WTC11 (cell line): ENCODE data around the gene UBFD1. TPM values are rescaled to one million over a fixed set of nuclear protein-coding genes. Genes with fewer than 3 reads are reported as not detected.

Experiments used
- ATAC-seq: fragments of 200-7000 bp; cut with Tn5 transposase; 2 replicates; pipeline ENCODE4 v1.10.0; 2021; ENCODE audit warnings: mild to moderate bottlenecking, moderate library complexity
- CTCF ChIA-PET: fragments of 300-600 bp; sonication (Branson Sonifier 250); formaldehyde crosslinking; loops from one replicate; lab custom pipeline; 2021; ENCODE audit warnings: antibody characterized with exemption; lab: Charles Lee
- POLR2A ChIA-PET: fragments of 350-600 bp; sonication (Branson Sonifier 250); formaldehyde crosslinking; loops from one replicate; lab custom pipeline; 2021; ENCODE audit warnings: antibody characterized with exemption; lab: Charles Lee
- DNase-seq: peaks from one replicate; pipeline ENCODE4 v3.0.0; 2021; ENCODE audit warnings: low spot score
- H3K27ac Mint-ChIP-seq: 2 replicates; pipeline ENCODE4 v1.8.0; 2021; ENCODE audit warnings: mixed read lengths
- H3K27me3 Mint-ChIP-seq: 2 replicates; pipeline ENCODE4 v1.8.0; 2021; ENCODE audit warnings: low read depth, mild to moderate bottlenecking, moderate library complexity, mixed read lengths
- H3K36me3 Mint-ChIP-seq: 2 replicates; pipeline ENCODE4 v1.8.0; 2021; ENCODE audit warnings: mixed read lengths
- H3K4me1 Mint-ChIP-seq: 2 replicates; pipeline ENCODE4 v1.8.0; 2022; ENCODE audit warnings: mixed read lengths
- H3K4me3 Mint-ChIP-seq: 2 replicates; pipeline ENCODE4 v1.8.0; 2021; ENCODE audit warnings: mild to moderate bottlenecking, moderate library complexity, mixed read lengths
- H3K9me3 Mint-ChIP-seq: 2 replicates; pipeline ENCODE4 v1.8.0; 2021; ENCODE audit warnings: mixed read lengths
- CREM ChIP-seq: sonication (generic); formaldehyde crosslinking; IDR thresholded peaks from 2 replicates; pipeline ENCODE4 v1.8.1; 2022; ENCODE audit warnings: mild to moderate bottlenecking, missing genetic modification reagents, moderate library complexity
- CTCF ChIP-seq: fragments of 200-600 bp; IDR thresholded peaks from 2 replicates; pipeline ENCODE4 v1.8.0; 2022; ENCODE audit warnings: antibody characterized with exemption
- ESRRA ChIP-seq: sonication (generic); formaldehyde crosslinking; IDR thresholded peaks from 2 replicates; pipeline ENCODE4 v1.8.1; 2022; ENCODE audit warnings: mild to moderate bottlenecking, missing genetic modification reagents, borderline replicate concordance
- FOXK1 ChIP-seq: sonication (generic); formaldehyde crosslinking; IDR thresholded peaks from 2 replicates; pipeline ENCODE4 v1.8.0; 2022; ENCODE audit warnings: mild to moderate bottlenecking, moderate library complexity, missing genetic modification reagents
- GRHL2 ChIP-seq: fragments of 250-450 bp; sonication (Bioruptor Pico); IDR thresholded peaks from 2 replicates; pipeline ENCODE4 v1.8.0; 2022; ENCODE audit warnings: mild to moderate bottlenecking, moderate library complexity; ENCODE audit not compliant: insufficient replicate concordance, severe bottlenecking
- GTF2I ChIP-seq: fragments of 250-450 bp; sonication (Bioruptor Pico); conservative IDR thresholded peaks from 2 replicates; pipeline ENCODE4 v1.4.0; 2021; ENCODE audit warnings: mild to moderate bottlenecking
- HMGA2 ChIP-seq: fragments of 250-450 bp; sonication (Bioruptor Pico); IDR thresholded peaks from 2 replicates; pipeline ENCODE4 v1.4.0; 2021; ENCODE audit warnings: mild to moderate bottlenecking, moderate library complexity
- HMGXB4 ChIP-seq: sonication (generic); formaldehyde crosslinking; IDR thresholded peaks from 2 replicates; pipeline ENCODE4 v1.8.1; 2023; ENCODE audit warnings: mild to moderate bottlenecking, moderate library complexity, missing genetic modification reagents
- IRF1 ChIP-seq: sonication (generic); formaldehyde crosslinking; IDR thresholded peaks from 2 replicates; pipeline ENCODE4 v1.8.0; 2023; ENCODE audit warnings: missing genetic modification reagents
- IRF2 ChIP-seq: sonication (generic); formaldehyde crosslinking; IDR thresholded peaks from 2 replicates; pipeline ENCODE4 v1.8.0; 2022; ENCODE audit warnings: low read depth, missing genetic modification reagents, borderline replicate concordance
- JAZF1 ChIP-seq: fragments of 250-450 bp; sonication (Bioruptor Pico); IDR thresholded peaks from 2 replicates; pipeline ENCODE4 v1.9.0; 2021; ENCODE audit warnings: moderate library complexity, mild to moderate bottlenecking, inconsistent platforms
- MXD4 ChIP-seq: fragments of 250-450 bp; sonication (Bioruptor Pico); IDR thresholded peaks from 2 replicates; pipeline ENCODE4 v1.8.0; 2021; ENCODE audit warnings: mild to moderate bottlenecking, moderate library complexity, borderline replicate concordance
- NFE2L1 ChIP-seq: sonication (generic); formaldehyde crosslinking; IDR thresholded peaks from 2 replicates; pipeline ENCODE4 v1.8.1; 2023; ENCODE audit warnings: missing genetic modification reagents
- OVOL2 ChIP-seq: fragments of 250-450 bp; sonication (Bioruptor Pico); IDR thresholded peaks from 2 replicates; pipeline ENCODE4 v1.9.0; 2021; ENCODE audit warnings: mild to moderate bottlenecking, borderline replicate concordance
- SOX15 ChIP-seq: fragments of 250-450 bp; sonication (Bioruptor Pico); IDR thresholded peaks from 2 replicates; pipeline ENCODE4 v1.9.0; 2021; ENCODE audit warnings: mild to moderate bottlenecking
- ZBTB21 ChIP-seq: sonication (generic); formaldehyde crosslinking; IDR thresholded peaks from 2 replicates; pipeline ENCODE4 v1.8.1; 2023; ENCODE audit warnings: mild to moderate bottlenecking, missing genetic modification reagents, borderline replicate concordance
- ZNF219 ChIP-seq: sonication (generic); formaldehyde crosslinking; IDR thresholded peaks from 2 replicates; pipeline ENCODE4 v1.8.0; 2023; ENCODE audit warnings: missing genetic modification reagents, mild to moderate bottlenecking, borderline replicate concordance
- ZNF232 ChIP-seq: sonication (generic); formaldehyde crosslinking; IDR thresholded peaks from 2 replicates; pipeline ENCODE4 v1.8.0; 2022; ENCODE audit warnings: mild to moderate bottlenecking, missing genetic modification reagents
- ZNF416 ChIP-seq: fragments of 250-450 bp; sonication (Bioruptor Pico); IDR thresholded peaks from 2 replicates; pipeline ENCODE4 v1.9.0; 2021; ENCODE audit warnings: mild to moderate bottlenecking, inconsistent platforms
- total RNA-seq: library from RNA; stranded (reverse); gene quantifications from 3 replicates; pipeline ENCODE4 v1.2.3, GENCODE V29; 2021
- TF ChIP-seq, protein P1 (sequence below): fragments of 250-450 bp; sonication (Bioruptor Pico); IDR thresholded peaks from 2 replicates; pipeline ENCODE4 v2.1.2; 2022; ENCODE audit warnings: mild to moderate bottlenecking, moderate library complexity
- TF ChIP-seq, protein P2 (sequence below): sonication (generic); formaldehyde crosslinking; IDR thresholded peaks from 2 replicates; pipeline ENCODE4 v1.8.0; 2023; ENCODE audit warnings: mild to moderate bottlenecking, missing genetic modification reagents
- TF ChIP-seq, protein P3 (sequence below): sonication (generic); formaldehyde crosslinking; IDR thresholded peaks from 2 replicates; pipeline ENCODE4 v1.8.1; 2022; ENCODE audit warnings: missing genetic modification reagents, borderline replicate concordance

UBFD1 gene
- total RNA-seq, 1 experiment from 2014 or later, result 128 TPM

DNA sequence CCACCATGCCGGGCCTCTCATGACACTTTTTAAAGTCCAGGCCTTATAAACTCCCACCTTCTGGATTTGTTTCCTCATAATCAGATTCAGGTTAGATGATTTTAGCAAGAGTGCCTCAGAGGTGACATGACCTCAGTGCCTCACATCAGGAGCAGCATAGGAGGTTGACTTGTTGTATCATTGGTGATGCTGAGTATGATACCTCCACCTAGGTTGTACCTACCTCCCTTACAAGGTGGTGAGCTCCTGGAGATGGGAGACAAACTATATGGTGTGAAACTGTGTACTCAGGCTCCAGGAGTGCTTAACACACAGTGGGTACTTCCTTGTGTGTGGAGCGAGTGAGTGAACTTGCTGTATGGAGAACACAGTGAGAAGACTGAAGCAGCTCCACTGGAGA, 20.0 kb downstream of the UBFD1 start:
- ATAC-seq (no peak), DNase-seq (no peak)
- no peaks in the 10 kb centered on the region for H3K9me3 Mint-ChIP-seq
- ChIA-PET POLR2A (no interaction called here), CTCF (interaction anchor here (1.1 to 1.9 kb wide), 2 partner anchors 19 to 20 kb away, joined by 3 to 4 read pairs; partner anchors contain the start of genes EARS2, NDUFAB1 and UBFD1)
- no peak overlapping the region for H3K4me3 Mint-ChIP-seq
- TF ChIP-seq ZNF219 (CRISPR knock-in tag) (no peak), SOX15 (no peak), CREM (CRISPR knock-in tag) (no peak), OVOL2 (CRISPR knock-in tag) (no peak), GTF2I (CRISPR knock-in tag) (no peak), ESRRA (CRISPR knock-in tag) (no peak), ZBTB21 (CRISPR knock-in tag) (no peak), FOXK1 (CRISPR knock-in tag) (no peak), CTCF (no peak), NFE2L1 (CRISPR knock-in tag) (no peak), ZNF416 (CRISPR knock-in tag) (no peak), IRF2 (no peak)
- TF ChIP-seq, protein P1, sequence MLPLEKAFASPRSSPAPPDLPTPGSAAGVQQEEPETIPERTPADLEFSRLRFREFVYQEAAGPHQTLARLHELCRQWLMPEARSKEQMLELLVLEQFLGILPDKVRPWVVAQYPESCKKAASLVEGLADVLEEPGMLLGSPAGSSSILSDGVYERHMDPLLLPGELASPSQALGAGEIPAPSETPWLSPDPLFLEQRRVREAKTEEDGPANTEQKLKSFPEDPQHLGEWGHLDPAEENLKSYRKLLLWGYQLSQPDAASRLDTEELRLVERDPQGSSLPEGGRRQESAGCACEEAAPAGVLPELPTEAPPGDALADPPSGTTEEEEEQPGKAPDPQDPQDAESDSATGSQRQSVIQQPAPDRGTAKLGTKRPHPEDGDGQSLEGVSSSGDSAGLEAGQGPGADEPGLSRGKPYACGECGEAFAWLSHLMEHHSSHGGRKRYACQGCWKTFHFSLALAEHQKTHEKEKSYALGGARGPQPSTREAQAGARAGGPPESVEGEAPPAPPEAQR (CRISPR knock-in tag), result no peak
- TF ChIP-seq, protein P2, sequence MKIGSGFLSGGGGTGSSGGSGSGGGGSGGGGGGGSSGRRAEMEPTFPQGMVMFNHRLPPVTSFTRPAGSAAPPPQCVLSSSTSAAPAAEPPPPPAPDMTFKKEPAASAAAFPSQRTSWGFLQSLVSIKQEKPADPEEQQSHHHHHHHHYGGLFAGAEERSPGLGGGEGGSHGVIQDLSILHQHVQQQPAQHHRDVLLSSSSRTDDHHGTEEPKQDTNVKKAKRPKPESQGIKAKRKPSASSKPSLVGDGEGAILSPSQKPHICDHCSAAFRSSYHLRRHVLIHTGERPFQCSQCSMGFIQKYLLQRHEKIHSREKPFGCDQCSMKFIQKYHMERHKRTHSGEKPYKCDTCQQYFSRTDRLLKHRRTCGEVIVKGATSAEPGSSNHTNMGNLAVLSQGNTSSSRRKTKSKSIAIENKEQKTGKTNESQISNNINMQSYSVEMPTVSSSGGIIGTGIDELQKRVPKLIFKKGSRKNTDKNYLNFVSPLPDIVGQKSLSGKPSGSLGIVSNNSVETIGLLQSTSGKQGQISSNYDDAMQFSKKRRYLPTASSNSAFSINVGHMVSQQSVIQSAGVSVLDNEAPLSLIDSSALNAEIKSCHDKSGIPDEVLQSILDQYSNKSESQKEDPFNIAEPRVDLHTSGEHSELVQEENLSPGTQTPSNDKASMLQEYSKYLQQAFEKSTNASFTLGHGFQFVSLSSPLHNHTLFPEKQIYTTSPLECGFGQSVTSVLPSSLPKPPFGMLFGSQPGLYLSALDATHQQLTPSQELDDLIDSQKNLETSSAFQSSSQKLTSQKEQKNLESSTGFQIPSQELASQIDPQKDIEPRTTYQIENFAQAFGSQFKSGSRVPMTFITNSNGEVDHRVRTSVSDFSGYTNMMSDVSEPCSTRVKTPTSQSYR, result no peak
- H3K4me1 Mint-ChIP-seq, result no peaks in the 10 kb centered on the region
- no peaks in the 10 kb centered on the region for H3K27me3 Mint-ChIP-seq
- H3K27ac Mint-ChIP-seq, result no peak overlapping the region
- H3K36me3 Mint-ChIP-seq, result peaks cover 44% of the 10 kb centered on the region

- Mint-ChIP-seq H3K27me3 (no peaks in the 10 kb centered on the region), H3K4me1 (no peaks in the 10 kb centered on the region), H3K36me3 (peaks cover 43% of the 10 kb centered on the region), H3K27ac (no peak overlapping the region), H3K4me3 (no peak overlapping the region), H3K9me3 (no peaks in the 10 kb centered on the region)
- DNase-seq (no peak), ATAC-seq (no peak)
- POLR2A ChIA-PET, result no interaction called here
- CTCF ChIA-PET, result interaction anchor here (1.1 to 1.9 kb wide), 2 partner anchors 18 to 21 kb away, joined by 3 to 4 read pairs; partner anchors contain the start of genes EARS2, NDUFAB1 and UBFD1
- TF ChIP-seq, protein P2, result no peak
- TF ChIP-seq GRHL2 (CRISPR knock-in tag) (no peak), HMGXB4 (CRISPR knock-in tag) (no peak), JAZF1 (no peak), ZNF232 (no peak), HMGA2 (CRISPR knock-in tag) (no peak), IRF1 (no peak), MXD4 (CRISPR knock-in tag) (no peak)
- TF ChIP-seq, protein P3, sequence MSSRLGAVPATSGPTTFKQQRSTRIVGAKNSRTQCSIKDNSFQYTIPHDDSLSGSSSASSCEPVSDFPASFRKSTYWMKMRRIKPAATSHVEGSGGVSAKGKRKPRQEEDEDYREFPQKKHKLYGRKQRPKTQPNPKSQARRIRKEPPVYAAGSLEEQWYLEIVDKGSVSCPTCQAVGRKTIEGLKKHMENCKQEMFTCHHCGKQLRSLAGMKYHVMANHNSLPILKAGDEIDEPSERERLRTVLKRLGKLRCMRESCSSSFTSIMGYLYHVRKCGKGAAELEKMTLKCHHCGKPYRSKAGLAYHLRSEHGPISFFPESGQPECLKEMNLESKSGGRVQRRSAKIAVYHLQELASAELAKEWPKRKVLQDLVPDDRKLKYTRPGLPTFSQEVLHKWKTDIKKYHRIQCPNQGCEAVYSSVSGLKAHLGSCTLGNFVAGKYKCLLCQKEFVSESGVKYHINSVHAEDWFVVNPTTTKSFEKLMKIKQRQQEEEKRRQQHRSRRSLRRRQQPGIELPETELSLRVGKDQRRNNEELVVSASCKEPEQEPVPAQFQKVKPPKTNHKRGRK (CRISPR knock-in tag), result no peak
Observed at GRCh38 chr16:23578101-23578830, 20.7 kb downstream of the UBFD1 start.
